UCSD-AML1 (cell line): ENCODE results near the gene CUL9.

ENCODE experiments used
- DNase-seq: peaks from one replicate; lab custom pipeline; 2025; ENCODE audit not compliant: unreplicated experiment; lab: John Stamatoyannopoulos, UW

The CUL9 gene

DNA sequence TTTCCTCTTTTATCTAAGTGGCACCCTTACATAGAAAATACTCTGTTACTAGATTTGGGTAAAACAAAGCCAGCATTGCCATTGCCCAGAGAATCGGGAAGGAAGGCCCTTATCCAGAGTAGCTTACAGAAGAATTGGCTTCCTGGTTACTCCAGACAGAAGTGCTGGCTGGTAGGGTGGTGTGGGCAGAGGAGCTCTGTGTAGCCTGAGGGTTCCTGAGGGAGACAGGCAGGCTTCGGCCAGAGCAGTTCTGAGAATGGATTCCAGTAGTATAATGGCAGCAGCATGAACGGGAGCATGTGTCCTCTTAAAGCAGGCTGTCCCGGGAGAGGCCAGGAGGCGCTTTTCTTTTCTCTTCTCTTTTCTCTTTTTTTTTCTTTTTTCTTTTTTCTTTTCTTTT is 11.9 kb downstream of the CUL9 start:
- no peak for DNase-seq

DNA sequence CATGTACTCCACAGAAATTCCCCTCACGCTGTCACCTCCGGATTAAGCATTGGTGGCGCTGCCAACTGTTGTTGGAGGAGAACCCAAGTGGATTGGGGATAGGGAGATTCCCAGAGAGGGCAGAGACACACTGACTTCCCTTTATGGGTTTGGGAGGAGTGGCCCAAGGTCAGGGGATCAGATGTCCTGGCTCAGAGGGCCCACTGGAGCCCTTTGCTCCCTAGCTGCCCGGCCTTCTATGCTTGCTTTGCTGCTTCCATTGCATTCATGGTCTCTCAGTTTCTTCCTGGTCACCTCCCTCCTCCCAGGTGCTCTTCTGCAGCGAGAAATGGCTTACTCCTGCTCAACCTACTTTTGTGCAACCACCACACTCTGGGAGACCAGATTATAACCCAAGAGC is 14.3 kb downstream of the CUL9 start:
- no peak for DNase-seq

- no peak for DNase-seq
Measured at GRCh38 chr6:43199912-43200311, 17.9 kb downstream of the CUL9 start.

- no peak for DNase-seq
Measured at GRCh38 chr6:43200541-43200940, 18.5 kb downstream of the CUL9 start.

DNA sequence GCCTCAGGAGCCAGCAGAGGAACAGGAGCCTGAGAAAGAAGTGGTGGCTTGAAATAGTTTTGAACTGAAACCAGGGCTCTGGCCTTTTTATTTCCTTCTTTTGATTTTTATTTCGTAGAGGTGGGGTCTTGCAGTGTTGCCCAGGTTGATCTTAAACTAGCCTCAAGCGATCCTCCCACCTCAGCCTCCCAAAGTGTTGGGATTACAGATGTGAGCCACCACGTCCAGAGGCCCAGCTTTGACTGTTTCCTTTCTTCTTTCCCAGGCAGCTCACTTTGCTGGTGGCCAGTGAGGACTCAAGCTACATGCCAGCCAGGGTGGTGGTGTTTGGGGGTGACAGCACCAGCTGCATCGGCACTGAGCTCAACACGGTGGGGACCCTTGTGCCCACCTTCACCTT is 20.5 kb downstream of the CUL9 start:
- no peak for DNase-seq

DNA sequence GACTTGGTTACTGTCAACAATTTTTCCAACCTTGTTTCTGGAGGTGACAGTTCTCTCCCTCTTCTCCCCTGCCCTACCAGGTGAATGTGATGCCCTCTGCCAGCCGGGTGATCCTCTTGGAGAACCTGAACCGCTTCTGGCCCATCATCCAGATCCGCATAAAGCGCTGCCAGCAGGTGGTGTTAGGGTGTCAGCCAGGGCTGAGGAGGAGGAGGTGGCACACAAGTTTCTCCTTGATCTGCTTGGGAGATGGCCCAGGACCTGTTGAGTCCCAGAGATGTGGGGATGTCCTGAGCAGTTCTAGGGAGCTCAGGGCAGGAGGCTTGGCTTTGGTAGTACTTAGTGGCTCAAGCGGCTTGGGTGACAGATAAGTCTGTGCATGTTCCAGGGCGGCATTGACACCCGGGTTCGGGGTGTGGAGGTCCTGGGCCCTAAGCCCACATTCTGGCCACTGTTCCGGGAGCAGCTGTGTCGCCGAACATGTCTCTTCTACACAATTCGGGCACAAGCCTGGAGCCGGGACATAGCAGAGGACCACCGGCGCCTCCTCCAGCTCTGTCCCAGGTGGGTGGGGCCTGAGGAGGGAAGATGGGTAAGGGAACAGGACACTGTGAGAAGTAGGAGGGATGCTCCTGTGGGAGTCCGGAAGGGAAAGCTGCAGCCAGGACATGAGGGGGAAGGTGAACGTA is 21.2 kb downstream of the CUL9 start:
- DNase-seq, result no peak

- no peak for DNase-seq
Measured at GRCh38 chr6:43203718-43204095, 21.7 kb downstream of the CUL9 start.

GRCh38 chr6:43204271-43205105 is 22.5 kb downstream of the CUL9 start:
- DNase-seq, result no peak

DNA sequence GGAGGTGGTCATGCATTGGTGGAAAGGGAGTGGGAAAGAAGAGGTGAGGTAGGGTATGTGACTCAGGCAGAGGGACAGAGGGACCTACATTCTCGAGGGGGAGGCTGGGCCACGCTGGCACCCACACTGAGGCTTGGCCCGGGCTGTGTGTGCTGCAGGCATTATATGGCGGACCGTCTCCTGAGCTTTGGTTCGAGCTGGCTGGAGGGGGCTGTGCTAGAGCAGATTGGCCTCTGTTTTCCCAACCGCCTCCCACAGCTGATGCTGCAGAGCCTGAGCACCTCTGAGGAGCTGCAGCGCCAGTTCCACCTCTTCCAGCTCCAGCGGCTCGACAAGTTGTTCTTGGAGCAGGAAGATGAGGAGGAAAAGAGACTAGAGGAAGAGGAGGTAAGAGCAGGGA is 23.9 kb downstream of the CUL9 start:
- DNase-seq, result no peak

- no peak for DNase-seq
Measured at GRCh38 chr6:43207286-43207685, 25.3 kb downstream of the CUL9 start.

GRCh38 chr6:43211955-43212354 is 30.0 kb downstream of the CUL9 start:
- no peak for DNase-seq

- no peak for DNase-seq
Measured at GRCh38 chr6:43213431-43213830, 31.4 kb downstream of the CUL9 start.

- DNase-seq, result no peak
Measured at GRCh38 chr6:43215066-43215465, 33.1 kb downstream of the CUL9 start.

GRCh38 chr6:43216200-43216599 is 34.2 kb downstream of the CUL9 start:
- DNase-seq, result no peak

GRCh38 chr6:43217351-43217750 is 35.4 kb downstream of the CUL9 start:
- DNase-seq, result no peak

- DNase-seq, result no peak
Measured at GRCh38 chr6:43219119-43219518, 37.1 kb downstream of the CUL9 start.

DNA sequence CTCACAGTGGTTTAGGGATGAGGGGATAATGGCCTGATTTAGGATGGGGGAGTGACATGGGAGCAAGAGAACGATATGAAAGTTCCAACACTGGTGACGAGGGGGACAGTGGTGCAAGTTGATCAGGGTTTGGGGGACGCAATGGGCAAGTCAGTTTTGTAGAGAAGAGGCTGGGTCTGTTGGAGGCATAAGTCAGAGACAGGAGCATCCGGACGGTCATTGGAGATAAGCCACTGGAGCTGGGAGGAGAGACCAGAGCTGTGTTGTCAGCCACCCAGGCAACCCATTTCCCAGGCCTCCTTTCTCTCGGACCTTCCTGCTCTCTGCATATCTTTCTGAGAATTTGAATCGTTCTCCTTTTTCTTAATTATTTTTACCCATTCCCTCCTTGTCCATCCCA is 37.8 kb downstream of the CUL9 start:
- no peak for DNase-seq

- DNase-seq, result no peak
Measured at GRCh38 chr6:43220439-43220951, 38.5 kb downstream of the CUL9 start.

DNA sequence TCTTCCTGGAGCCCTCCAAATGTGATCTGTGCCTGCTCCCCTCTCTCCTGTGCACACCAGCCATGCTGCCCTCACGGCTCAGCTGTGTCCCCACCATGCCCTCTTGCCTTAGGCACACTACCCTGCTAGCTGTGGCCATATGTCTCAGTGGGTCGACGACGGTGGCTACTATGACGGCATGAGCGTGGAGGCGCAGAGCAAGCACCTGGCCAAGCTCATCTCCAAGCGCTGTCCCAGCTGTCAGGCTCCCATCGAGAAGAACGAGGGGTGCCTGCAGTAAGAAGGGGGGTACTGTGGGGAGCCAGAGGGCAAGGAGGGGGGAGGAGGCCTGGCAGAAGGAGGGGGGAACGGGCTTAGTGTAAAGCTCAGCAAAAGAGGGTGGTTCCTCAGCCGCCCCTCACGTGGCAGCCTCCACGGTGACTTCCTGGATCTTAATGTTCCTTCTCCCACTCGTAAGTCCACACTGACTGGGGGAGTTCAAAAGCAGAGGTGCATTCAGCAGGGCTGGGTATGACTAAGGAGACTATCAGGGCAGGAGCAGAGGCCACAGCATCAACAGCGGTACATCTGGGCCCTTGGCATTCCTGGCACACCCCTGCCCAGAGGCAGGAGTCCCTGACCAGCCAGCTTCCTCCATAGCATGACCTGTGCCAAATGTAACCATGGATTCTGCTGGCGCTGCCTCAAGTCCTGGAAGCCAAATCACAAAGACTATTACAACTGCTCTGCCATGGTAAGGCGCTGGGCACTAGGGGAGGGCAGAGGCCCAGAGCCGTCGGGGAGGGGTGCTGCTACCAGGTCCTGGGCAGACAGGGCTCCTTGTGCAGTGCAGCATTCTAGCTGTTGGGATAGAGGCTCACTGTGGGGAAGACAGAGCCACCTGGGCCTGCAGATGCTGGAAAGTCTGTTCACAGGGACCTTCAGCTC is 39.3 kb downstream of the CUL9 start:
- DNase-seq, result no peak

- DNase-seq, result no peak
Measured at GRCh38 chr6:43222418-43223059, 40.5 kb downstream of the CUL9 start.

- no peak for DNase-seq
Measured at GRCh38 chr6:43223175-43223574, 41.2 kb downstream of the CUL9 start.
